Measurements from ENCODE around the gene MRPL4. TPM values are rescaled to one million over a fixed set of nuclear protein-coding genes. Genes with fewer than 3 reads are reported as not detected.

The MRPL4 gene
- total RNA-seq, 4 donors from 2014 or later: 44.1 to 89.6 (median 62.5) TPM

DNA sequence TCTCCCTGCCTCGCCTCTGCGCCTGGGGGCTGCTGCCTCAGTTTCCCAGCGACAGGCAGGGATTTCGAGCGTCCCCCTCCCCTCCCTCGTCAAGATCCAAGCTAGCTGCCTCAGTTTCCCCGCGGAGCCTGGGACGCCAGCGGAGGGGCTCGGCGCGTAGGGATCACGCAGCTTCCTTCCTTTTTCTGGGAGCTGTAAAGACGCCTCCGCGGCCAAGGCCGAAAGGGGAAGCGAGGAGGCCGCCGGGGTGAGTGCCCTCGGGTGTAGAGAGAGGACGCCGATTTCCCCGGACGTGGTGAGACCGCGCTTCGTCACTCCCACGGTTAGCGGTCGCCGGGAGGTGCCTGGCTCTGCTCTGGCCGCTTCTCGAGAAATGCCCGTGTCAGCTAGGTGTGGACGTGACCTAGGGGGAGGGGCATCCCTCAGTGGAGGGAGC, 18.2 kb downstream of the MRPL4 start:
- Histone ChIP-seq H3K9me3 (no peaks in the 10 kb centered on the region), H3K27me3 (peaks cover 24% of the 10 kb centered on the region), H3K36me3 (no peaks in the 10 kb centered on the region), H3K4me3 (peak overlapping the region; percentile 25 to 45 (median 42)), H3K27ac (peak overlapping the region; percentile 74 to 86 (median 80)), H3K4me1 (peaks cover 6 to 23% (median 17%) of the 10 kb centered on the region in 4 donors)
- in situ Hi-C loops (cut with MboI; ENCODE audit: low pct_ligation_motif_present in 1 of 4, low pct_unique_long_range_greater_than_20kb in 1 of 4, low sequenced_read_pairs in 3 of 4): no loop called here
- TF ChIP-seq POLR2AphosphoS5 (IDR thresholded peaks at IDR 0.05) (peak in 1 of 3 donors; percentile 2), POLR2A (IDR thresholded peaks at IDR 0.05) (no peak)
- DNase-seq: peak; percentile 82
- intact Hi-C loops (cut with DNase I; ENCODE audit: low total_unique reads): no loop called here
- 5% methylated on average over 37 of the region's 37 CpGs; no CpG with 5 or more reads in 1 of the 2 donors for WGBS, 2 donors (ENCODE audit: low coverage in 1 of 2)

- peaks cover 24% of the 10 kb centered on the region for H3K27me3 ChIP-seq
- H3K27ac ChIP-seq: peak within 1 kb of the TSS; percentile 74 to 86 (median 80)
- H3K4me3 ChIP-seq: peak within 1 kb of the TSS; percentile 25 to 45 (median 42)
- 2% methylated on average over 45 of the region's 51 CpGs; no CpG with 5 or more reads in 1 of the 2 donors for WGBS, 2 donors (ENCODE audit: low coverage in 1 of 2)
- no peaks in the 10 kb centered on the region for H3K36me3 ChIP-seq
- in situ Hi-C loops (cut with MboI; ENCODE audit: low pct_ligation_motif_present in 1 of 4, low pct_unique_long_range_greater_than_20kb in 1 of 4, low sequenced_read_pairs in 3 of 4) (no loop called here), intact Hi-C loops (cut with DNase I; ENCODE audit: low total_unique reads) (no loop called here)
- peak; percentile 88 for DNase-seq
- no peaks in the 10 kb centered on the region for H3K9me3 ChIP-seq
- TF ChIP-seq CTCF (IDR thresholded peaks at IDR 0.05) (peak in 2 of 5 experiments; percentile 40 to 42), EP300 (IDR thresholded peaks at IDR 0.05; ENCODE audit: low read depth) (peak; percentile 64), POLR2A (IDR thresholded peaks at IDR 0.05) (peak; percentile 73), POLR2AphosphoS5 (IDR thresholded peaks at IDR 0.05) (peak; percentile 86 to 88 (median 88))
- H3K4me1 ChIP-seq: peaks cover 6 to 23% (median 17%) of the 10 kb centered on the region in 4 donors
These were observed 18.8 kb downstream of the MRPL4 start, which contains the start of gene ICAM1 for GRCh38 chr19:10270616-10271394. ICAM1 (plus strand) TSS chr19:10271120; CDS start chr19:10271160, 40 bp downstream.

- Histone ChIP-seq H3K4me3 (peak overlapping the region in 3 of 4 donors; percentile 25 to 45 (median 42)), H3K36me3 (no peaks in the 10 kb centered on the region), H3K27me3 (peaks cover 24% of the 10 kb centered on the region), H3K27ac (peak overlapping the region; percentile 74 to 86 (median 80)), H3K4me1 (peaks cover 6 to 23% (median 17%) of the 10 kb centered on the region in 4 donors), H3K9me3 (no peaks in the 10 kb centered on the region)
- DNase-seq: peak; percentile 43
- intact Hi-C loops (cut with DNase I; ENCODE audit: low total_unique reads): no loop called here
- in situ Hi-C loops (cut with MboI; ENCODE audit: low pct_ligation_motif_present in 1 of 4, low pct_unique_long_range_greater_than_20kb in 1 of 4, low sequenced_read_pairs in 3 of 4): no loop called here
- 28% methylated on average over 12 of the region's 12 CpGs; no CpG with 5 or more reads in 1 of the 2 donors for WGBS, 2 donors (ENCODE audit: low coverage in 1 of 2)
- no peak for TF ChIP-seq CTCF (IDR thresholded peaks at IDR 0.05)
- no peak for TF ChIP-seq POLR2AphosphoS5 (IDR thresholded peaks at IDR 0.05)
- TF ChIP-seq POLR2A (IDR thresholded peaks at IDR 0.05): no peak
- no peak for TF ChIP-seq EP300 (IDR thresholded peaks at IDR 0.05; ENCODE audit: low read depth)
These were observed 19.6 kb downstream of the MRPL4 start for GRCh38 chr19:10271543-10272086.

GRCh38 chr19:10274589-10274988, 22.6 kb downstream of the MRPL4 start:
- peaks cover 23% of the 10 kb centered on the region for H3K27me3 ChIP-seq
- DNase-seq: no peak
- TF ChIP-seq POLR2AphosphoS5 (IDR thresholded peaks at IDR 0.05) (no peak), EP300 (IDR thresholded peaks at IDR 0.05; ENCODE audit: low read depth) (no peak), POLR2A (IDR thresholded peaks at IDR 0.05) (no peak), CTCF (IDR thresholded peaks at IDR 0.05) (no peak)
- no peaks in the 10 kb centered on the region for H3K36me3 ChIP-seq
- no peaks in the 10 kb centered on the region for H3K9me3 ChIP-seq
- 86 to 90% methylated on average over 2 to 10 of the region's 10 CpGs for WGBS, 2 donors (ENCODE audit: low coverage in 1 of 2)
- H3K4me3 ChIP-seq: no peak overlapping the region
- no peak overlapping the region for H3K27ac ChIP-seq
- intact Hi-C loops (cut with DNase I; ENCODE audit: low total_unique reads) (no loop called here), in situ Hi-C loops (cut with MboI; ENCODE audit: low pct_ligation_motif_present in 1 of 4, low pct_unique_long_range_greater_than_20kb in 1 of 4, low sequenced_read_pairs in 3 of 4) (no loop called here)
- H3K4me1 ChIP-seq: peaks cover 6 to 22% (median 16%) of the 10 kb centered on the region in 4 donors
